Endothelial cell of umbilical vein (primary cell): ENCODE data around the gene CYP11A1.

Experiments
- EZH2 ChIP-seq: IDR thresholded peaks from 2 replicates; pipeline ENCODE4 v1.6.1; 2012; ENCODE audit warnings: borderline replicate concordance, low read depth, mild to moderate bottlenecking, moderate library complexity, low read length, inconsistent platforms; ENCODE audit not compliant: severe bottlenecking
- POLR2A ChIP-seq: IDR thresholded peaks from 2 replicates; pipeline ENCODE4 v1.6.1; 2012; ENCODE audit warnings: low read depth, mild to moderate bottlenecking, control low read depth, low read length
- POLR2AphosphoS5 ChIP-seq: IDR thresholded peaks from 2 replicates; pipeline ENCODE4 v1.6.1; 2012; ENCODE audit warnings: low read depth, mild to moderate bottlenecking, control low read depth, low read length, moderate library complexity; ENCODE audit not compliant: insufficient read depth
- TF ChIP-seq, protein P1 (sequence below), 2 donors: IDR thresholded peaks; 1 replicate in 1 of 2; 2 replicates in 1 of 2; pipeline ENCODE4 v1.5.1; 2011; ENCODE audit warnings: low read length in 2 of 2, mild to moderate bottlenecking in 2 of 2, moderate library complexity in 2 of 2, control low read depth in 1 of 2, inconsistent platforms in 1 of 2, low read depth in 1 of 2; ENCODE audit not compliant: insufficient read depth in 1 of 2; ENCODE audit errors: extremely low read depth in 1 of 2
- TF ChIP-seq, protein P2 (sequence below): IDR thresholded peaks from 2 replicates; pipeline ENCODE4 v1.6.1; 2011; ENCODE audit not compliant: insufficient read depth, insufficient read length

DNA sequence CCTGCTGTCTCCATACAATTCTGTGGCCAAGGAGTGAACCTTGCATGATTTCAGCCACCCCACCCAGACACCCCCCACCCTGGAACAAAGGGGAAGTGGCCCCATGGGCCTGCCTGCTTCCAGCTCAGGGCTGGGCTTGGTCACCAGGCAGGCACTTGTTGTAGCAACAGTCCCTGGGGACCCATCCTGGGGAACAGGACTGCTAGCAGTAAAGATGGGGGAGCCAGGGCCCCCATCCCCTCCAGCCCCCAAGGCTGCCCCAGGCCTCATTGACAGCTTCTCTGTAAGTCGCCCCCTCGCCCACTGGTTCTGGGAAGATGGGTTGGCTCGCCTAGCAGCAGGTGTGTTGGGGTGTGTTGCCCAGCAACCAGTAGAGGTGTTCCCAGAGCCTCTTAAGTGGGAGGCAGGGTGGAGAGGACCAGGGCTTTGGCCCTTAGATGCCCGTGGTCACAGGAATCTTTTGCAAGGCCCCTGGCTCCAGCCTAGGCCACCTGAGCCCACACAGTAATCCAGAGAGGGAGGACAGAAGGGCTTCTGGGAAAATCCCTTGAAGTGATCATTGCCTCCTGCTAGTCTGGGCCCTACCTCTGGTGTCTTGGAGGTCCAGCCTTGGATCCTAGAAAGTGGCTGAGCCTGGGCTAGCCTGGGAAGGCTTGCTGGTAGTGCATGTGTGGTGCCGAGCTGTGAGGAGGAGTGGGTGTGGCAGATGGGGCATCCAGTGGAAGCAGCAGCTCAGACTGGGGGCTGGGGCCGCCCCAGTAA is 48.9 kb downstream of the CYP11A1 start:
- TF ChIP-seq, protein P1, sequence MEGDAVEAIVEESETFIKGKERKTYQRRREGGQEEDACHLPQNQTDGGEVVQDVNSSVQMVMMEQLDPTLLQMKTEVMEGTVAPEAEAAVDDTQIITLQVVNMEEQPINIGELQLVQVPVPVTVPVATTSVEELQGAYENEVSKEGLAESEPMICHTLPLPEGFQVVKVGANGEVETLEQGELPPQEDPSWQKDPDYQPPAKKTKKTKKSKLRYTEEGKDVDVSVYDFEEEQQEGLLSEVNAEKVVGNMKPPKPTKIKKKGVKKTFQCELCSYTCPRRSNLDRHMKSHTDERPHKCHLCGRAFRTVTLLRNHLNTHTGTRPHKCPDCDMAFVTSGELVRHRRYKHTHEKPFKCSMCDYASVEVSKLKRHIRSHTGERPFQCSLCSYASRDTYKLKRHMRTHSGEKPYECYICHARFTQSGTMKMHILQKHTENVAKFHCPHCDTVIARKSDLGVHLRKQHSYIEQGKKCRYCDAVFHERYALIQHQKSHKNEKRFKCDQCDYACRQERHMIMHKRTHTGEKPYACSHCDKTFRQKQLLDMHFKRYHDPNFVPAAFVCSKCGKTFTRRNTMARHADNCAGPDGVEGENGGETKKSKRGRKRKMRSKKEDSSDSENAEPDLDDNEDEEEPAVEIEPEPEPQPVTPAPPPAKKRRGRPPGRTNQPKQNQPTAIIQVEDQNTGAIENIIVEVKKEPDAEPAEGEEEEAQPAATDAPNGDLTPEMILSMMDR (IDR thresholded peaks at IDR 0.05; ENCODE audit: extremely low read depth in 1 of 2, insufficient read depth in 1 of 2, low read depth in 1 of 2, low read length in 2 of 2), result no peak
- no peak for TF ChIP-seq POLR2AphosphoS5
- no peak for TF ChIP-seq EZH2
- no peak for TF ChIP-seq POLR2A
- TF ChIP-seq, protein P2, sequence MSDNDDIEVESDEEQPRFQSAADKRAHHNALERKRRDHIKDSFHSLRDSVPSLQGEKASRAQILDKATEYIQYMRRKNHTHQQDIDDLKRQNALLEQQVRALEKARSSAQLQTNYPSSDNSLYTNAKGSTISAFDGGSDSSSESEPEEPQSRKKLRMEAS, result no peak
